OCI-LY1 (cell line): ENCODE data around the gene TIRAP.

ENCODE experiments used
- H2AFZ ChIP-seq: fragments of 200-600 bp; sonication (generic), shearing (Covaris generic); 2 replicates; pipeline ENCODE4 v1.6.0; 2014; ENCODE audit warnings: antibody characterized with exemption, mild to moderate bottlenecking, low read length
- H3F3A ChIP-seq: fragments of 200-600 bp; sonication (generic), shearing (Covaris generic); 2 replicates; pipeline ENCODE4 v1.6.0; 2014; ENCODE audit warnings: mild to moderate bottlenecking, antibody characterized with exemption, low read length, moderate library complexity; ENCODE audit not compliant: insufficient read depth
- H3K27ac ChIP-seq: fragments of 200-600 bp; sonication (generic); 2 replicates; pipeline ENCODE4 v1.5.1; 2014; ENCODE audit warnings: low read length, mixed run types, mild to moderate bottlenecking, low read depth; ENCODE audit not compliant: poor library complexity, severe bottlenecking
- H3K27me3 ChIP-seq: fragments of 200-600 bp; sonication (generic); 2 replicates; pipeline ENCODE4 v1.6.0; 2014; ENCODE audit warnings: antibody characterized with exemption, mild to moderate bottlenecking, low read length, moderate library complexity; ENCODE audit not compliant: insufficient read depth
- H3K36me3 ChIP-seq: fragments of 200-600 bp; sonication (generic); 2 replicates; pipeline ENCODE4 v1.6.1; 2014; ENCODE audit warnings: mild to moderate bottlenecking, antibody characterized with exemption, low read length, moderate library complexity, mixed read lengths; ENCODE audit not compliant: insufficient read depth
- H3K4me1 ChIP-seq: fragments of 200-600 bp; sonication (generic); 2 replicates; pipeline ENCODE4 v1.5.1; 2014; ENCODE audit warnings: mild to moderate bottlenecking, low read length, moderate library complexity; ENCODE audit not compliant: insufficient read depth, severe bottlenecking
- H3K4me2 ChIP-seq: fragments of 200-600 bp; sonication (generic), shearing (Covaris generic); 2 replicates; pipeline ENCODE4 v1.6.1; 2014; ENCODE audit warnings: low read length
- H3K4me3 ChIP-seq: fragments of 200-600 bp; sonication (generic); 2 replicates; pipeline ENCODE4 v1.5.1; 2014; ENCODE audit warnings: low read length, low read depth, mild to moderate bottlenecking, mixed read lengths; ENCODE audit not compliant: poor library complexity, severe bottlenecking
- H3K79me2 ChIP-seq: fragments of 200-600 bp; shearing (Covaris generic); 2 replicates; pipeline ENCODE4 v1.6.1; 2016; ENCODE audit warnings: mixed run types, low read length, mixed read lengths; ENCODE audit not compliant: insufficient read depth
- H3K9ac ChIP-seq: fragments of 200-600 bp; sonication (generic), shearing (Covaris generic); 2 replicates; pipeline ENCODE4 v1.6.1; 2014; ENCODE audit warnings: mild to moderate bottlenecking, low read length, mixed read lengths
- H3K9me2 ChIP-seq: fragments of 200-600 bp; sonication (generic), shearing (Covaris generic); 2 replicates; pipeline ENCODE4 v1.6.1; 2014; ENCODE audit warnings: low read depth, mild to moderate bottlenecking, low read length, mixed read lengths
- H3K9me3 ChIP-seq: fragments of 200-600 bp; shearing (Covaris generic); 2 replicates; pipeline ENCODE4 v1.6.1; 2014; ENCODE audit warnings: low read length, mixed read lengths
- H4K20me1 ChIP-seq: fragments of 200-600 bp; sonication (generic), shearing (Covaris generic); 2 replicates; pipeline ENCODE4 v1.6.0; 2016; ENCODE audit warnings: mild to moderate bottlenecking, low read length; ENCODE audit not compliant: insufficient read depth
- CTCF ChIP-seq: fragments of 200-600 bp; sonication (generic), shearing (Covaris generic); IDR thresholded peaks from 2 replicates; pipeline ENCODE4 v1.5.1; 2017; ENCODE audit warnings: mild to moderate bottlenecking, antibody characterized with exemption, low read length, moderate library complexity, mixed read lengths
- EZH2 ChIP-seq: fragments of 200-600 bp; sonication (generic), shearing (Covaris generic); IDR thresholded peaks from 2 replicates; pipeline ENCODE4 v1.8.0; 2017; ENCODE audit warnings: borderline replicate concordance, mixed run types, mild to moderate bottlenecking, antibody characterized with exemption, low read length, moderate library complexity, mixed read lengths

Gene TIRAP

GRCh38 chr11:126319374-126319740 is 36.5 kb downstream of the TIRAP start:
- no peaks in the 10 kb centered on the region for H3K79me2 ChIP-seq
- no peaks in the 10 kb centered on the region for H3F3A ChIP-seq
- peaks cover 27% of the 10 kb centered on the region for H3K36me3 ChIP-seq
- no peak overlapping the region for H3K4me2 ChIP-seq
- no peak overlapping the region for H3K27ac ChIP-seq
- H3K9ac ChIP-seq = no peak overlapping the region
- no peak overlapping the region for H3K4me3 ChIP-seq
- no peaks in the 10 kb centered on the region for H4K20me1 ChIP-seq
- H3K4me1 ChIP-seq = peaks cover 11% of the 10 kb centered on the region
- H3K9me2 ChIP-seq = no peaks in the 10 kb centered on the region
- no peaks in the 10 kb centered on the region for H3K27me3 ChIP-seq
- H2AFZ ChIP-seq = no peak overlapping the region
- no peak for TF ChIP-seq CTCF
- no peak for TF ChIP-seq EZH2
- no peaks in the 10 kb centered on the region for H3K9me3 ChIP-seq

- H3K9me3 ChIP-seq = no peaks in the 10 kb centered on the region
- no peaks in the 10 kb centered on the region for H3K9me2 ChIP-seq
- no peak overlapping the region for H3K4me3 ChIP-seq
- no peak overlapping the region for H3K9ac ChIP-seq
- H3K27me3 ChIP-seq = no peaks in the 10 kb centered on the region
- H3K79me2 ChIP-seq = no peaks in the 10 kb centered on the region
- H3F3A ChIP-seq = no peaks in the 10 kb centered on the region
- H2AFZ ChIP-seq = no peak overlapping the region
- H4K20me1 ChIP-seq = no peaks in the 10 kb centered on the region
- H3K4me2 ChIP-seq = no peak overlapping the region
- no peak for TF ChIP-seq EZH2
- TF ChIP-seq CTCF = no peak
- H3K27ac ChIP-seq = no peak overlapping the region
- peaks cover 11% of the 10 kb centered on the region; the same call in 1 of the 2 replicates for H3K36me3 ChIP-seq
- H3K4me1 ChIP-seq = peaks cover 10% of the 10 kb centered on the region
Measured at GRCh38 chr11:126322996-126323395, 40.1 kb downstream of the TIRAP start.

GRCh38 chr11:126327281-126328000 is 44.5 kb downstream of the TIRAP start:
- Histone ChIP-seq H3K9ac (no peak overlapping the region), H3K27me3 (no peaks in the 10 kb centered on the region), H3K27ac (no peak overlapping the region), H3K79me2 (no peaks in the 10 kb centered on the region), H3K4me3 (no peak overlapping the region), H3K9me2 (no peaks in the 10 kb centered on the region), H2AFZ (no peak overlapping the region), H3K9me3 (no peaks in the 10 kb centered on the region), H3K4me1 (no peaks in the 10 kb centered on the region), H3F3A (no peaks in the 10 kb centered on the region), H4K20me1 (no peaks in the 10 kb centered on the region), H3K4me2 (no peak overlapping the region), H3K36me3 (peaks cover 13% of the 10 kb centered on the region; the same call in 1 of the 2 replicates)
- no peak for TF ChIP-seq CTCF
- no peak for TF ChIP-seq EZH2
